HG02798 (cell line): ENCODE results near the gene ADAMTS7.
"Not testable (repeated sequence)": the region's sequence is repeated elsewhere in the genome, so short reads cannot be mapped to it uniquely, and the experiment has no call there.

Source experiments
- ATAC-seq: cut with Tn5 transposase; IDR thresholded peaks from one replicate; pipeline ENCODE4 v1.9.1; 2021; ENCODE audit warnings: mild to moderate bottlenecking; ENCODE audit not compliant: unreplicated experiment, poor library complexity

ADAMTS7 gene

DNA sequence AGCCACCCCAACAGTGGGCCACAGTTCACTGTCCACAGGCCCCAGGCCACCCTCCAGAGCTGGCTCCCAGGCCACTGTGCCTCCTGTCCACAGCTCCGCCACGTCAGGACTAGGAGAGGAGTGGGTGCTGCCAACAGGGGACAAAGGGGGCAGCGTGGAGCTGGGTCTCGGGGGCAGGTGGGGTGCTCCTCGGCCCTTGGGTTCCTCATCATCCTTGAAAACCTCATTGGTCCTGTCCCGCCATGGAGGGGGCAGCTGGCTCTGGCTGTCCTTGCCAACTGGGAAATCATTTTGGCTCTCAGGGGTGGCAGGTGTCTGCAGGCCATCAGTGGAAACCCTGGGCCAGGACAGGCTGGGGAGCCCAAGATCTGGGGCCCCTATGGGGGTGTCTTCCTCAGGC, 45.2 kb downstream of the ADAMTS7 start:
- ATAC-seq, result no peak

DNA sequence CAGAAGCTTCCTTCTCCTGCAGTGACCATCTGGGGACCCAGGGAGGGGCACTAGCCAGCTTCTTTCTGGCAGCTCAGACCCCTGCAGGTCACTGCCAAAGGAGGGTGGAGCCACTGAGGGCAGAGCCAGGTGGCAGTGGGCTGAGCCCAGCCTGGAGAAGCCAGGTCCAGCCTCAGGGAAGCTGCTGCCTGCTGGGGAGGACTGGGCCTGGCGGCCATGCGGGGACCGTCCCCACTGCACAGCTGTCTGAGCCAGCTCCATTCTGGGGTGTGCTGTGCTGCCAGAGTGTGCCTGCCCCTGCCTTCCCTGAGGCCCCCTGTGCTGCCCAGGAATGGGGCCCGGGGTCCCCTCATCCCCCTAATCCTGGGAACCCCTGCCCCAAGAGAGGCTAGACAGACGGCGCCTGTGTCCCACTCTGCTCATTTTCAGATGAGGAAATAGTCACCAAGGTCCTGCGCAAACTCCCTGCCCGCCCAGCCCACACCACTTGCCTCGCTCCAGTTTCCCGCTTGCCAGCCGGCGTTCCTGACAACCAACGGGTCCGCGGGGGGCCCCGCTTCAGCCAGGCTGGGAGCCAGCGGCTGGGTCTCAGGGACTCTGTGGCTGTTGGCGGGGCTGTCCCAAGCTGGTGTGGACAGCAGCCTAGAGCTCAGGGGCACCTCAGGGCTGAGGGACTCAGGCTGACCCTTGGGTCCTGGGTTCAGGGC, 46.0 kb downstream of the ADAMTS7 start:
- ATAC-seq, result not testable (repeated sequence)

DNA sequence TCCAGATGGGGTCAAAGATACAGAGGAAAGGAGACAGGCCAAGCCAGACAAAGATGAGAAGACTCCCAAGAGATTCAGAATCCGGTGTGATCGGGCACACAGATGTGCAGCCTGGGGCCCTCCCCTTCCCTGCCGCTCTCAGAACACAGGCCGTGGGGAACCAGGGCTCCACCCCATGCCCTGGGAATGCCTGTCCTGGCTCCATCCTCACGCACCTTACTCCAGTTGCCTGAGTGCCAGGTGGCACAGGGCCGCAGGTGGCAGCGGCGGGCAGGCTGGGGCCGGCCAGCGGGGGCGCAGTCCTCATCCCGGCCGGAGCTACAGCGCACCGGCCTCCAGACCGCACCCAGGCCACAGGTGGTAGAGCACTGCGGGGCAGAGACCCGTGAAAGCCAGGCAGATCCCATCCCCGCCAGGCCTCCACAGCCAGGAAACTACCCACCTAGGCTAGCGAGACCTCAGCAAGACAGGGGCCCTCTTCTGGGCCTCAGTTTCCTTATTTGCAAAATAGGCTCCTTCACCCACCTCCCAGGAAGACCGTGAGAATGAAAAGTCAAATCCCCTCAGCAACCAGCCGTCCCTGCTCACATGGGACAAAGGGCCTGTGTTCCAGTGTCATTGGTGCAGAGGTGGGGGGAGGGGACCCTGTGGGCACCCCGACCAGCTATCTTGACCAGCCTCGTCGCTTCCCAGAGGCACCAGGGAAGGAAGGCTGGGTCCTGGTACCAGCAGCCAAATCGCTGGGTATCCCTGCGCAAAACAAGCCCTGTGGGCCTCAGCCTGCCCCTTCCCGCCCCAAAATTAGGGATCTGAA, 46.7 kb downstream of the ADAMTS7 start:
- not testable (repeated sequence) for ATAC-seq

DNA sequence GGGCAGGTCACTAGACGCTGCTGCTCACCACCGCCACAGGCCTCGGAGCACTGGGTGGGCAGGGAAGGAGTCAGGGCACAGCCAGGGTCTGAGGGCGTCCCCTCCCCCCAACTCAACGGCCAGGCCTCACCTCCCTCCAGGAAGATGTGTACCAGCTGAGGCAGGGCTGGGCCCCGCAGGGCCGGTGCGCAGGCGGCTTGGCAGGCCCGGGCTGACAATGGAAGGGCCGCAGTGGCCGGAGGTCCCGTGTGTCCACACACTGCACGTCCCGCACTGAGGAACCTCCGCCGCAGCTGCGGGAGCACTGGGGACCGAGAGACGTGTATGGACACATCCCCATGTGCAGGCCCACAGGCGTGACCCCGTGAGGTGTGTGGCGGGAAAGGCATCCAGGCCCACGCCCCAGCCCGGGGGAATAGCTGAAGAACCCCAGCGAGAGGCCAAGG, 47.4 kb downstream of the ADAMTS7 start:
- ATAC-seq, result no peak

DNA sequence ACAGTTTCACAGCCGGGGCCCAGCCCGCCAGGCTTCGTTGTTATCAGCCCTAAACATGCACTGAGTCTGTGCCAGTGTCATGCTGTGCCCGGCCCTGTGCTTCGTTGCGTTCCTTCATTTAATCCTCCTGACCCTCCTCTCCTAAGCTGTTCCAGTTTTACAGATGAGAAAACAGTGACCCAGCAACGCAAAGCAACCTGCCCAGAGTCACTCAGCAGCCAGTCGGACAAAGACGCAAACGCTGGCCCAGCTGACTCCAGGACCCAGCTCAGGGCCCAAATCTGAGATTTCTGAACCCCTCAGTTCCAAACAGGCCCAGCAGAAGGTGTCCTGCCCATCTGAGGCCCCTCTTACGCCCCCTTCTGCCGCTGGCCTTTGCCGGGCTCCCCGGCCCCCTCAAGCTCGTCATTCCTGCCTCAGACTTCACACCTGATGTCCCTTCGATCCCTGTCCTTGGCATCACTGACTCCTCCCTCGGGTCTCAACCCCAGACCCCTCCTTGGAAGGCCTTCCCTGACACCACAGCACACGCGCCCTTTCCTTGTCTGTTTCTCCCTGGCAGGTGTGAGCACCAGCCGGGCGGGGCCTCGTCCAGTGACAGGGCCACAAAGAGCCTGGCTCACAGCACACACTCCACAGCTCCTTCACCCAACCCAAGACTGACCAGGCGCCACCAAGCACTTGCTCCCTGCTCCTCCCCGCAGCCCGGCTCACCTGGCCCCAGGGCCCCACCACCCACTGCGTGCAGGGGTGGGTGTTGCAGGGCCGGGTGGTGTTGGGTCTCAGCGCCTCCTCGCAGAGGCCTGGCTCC, 48.1 kb downstream of the ADAMTS7 start:
- no peak for ATAC-seq

DNA sequence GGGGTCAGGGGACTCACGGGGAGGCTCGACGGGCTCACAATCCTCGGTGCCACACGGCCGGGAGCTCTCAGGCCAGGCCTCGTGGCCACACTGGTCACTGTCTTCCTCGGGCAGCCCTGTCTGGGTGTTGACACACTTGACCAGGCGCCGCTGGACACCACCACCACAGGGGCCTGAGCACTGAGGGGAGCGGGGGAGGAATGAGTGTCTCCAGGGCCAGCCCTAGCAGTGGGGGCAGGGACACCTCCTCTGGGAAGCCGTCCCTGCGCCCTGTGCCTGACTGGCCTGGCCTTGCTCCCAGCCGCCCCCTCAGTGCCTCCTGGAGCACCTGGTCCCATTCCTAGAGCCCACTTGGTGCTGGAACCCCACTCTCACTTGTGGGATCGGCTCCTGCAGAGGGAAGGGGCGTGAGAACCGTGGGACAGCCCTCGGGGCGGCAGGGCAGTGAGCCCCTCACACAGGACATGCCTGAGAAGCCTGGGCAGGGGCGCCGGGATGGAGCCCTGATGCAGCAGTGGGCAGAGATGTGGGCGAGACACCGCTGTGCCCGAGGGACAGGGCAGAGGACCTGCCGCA, 48.8 kb downstream of the ADAMTS7 start:
- not testable (repeated sequence) for ATAC-seq

DNA sequence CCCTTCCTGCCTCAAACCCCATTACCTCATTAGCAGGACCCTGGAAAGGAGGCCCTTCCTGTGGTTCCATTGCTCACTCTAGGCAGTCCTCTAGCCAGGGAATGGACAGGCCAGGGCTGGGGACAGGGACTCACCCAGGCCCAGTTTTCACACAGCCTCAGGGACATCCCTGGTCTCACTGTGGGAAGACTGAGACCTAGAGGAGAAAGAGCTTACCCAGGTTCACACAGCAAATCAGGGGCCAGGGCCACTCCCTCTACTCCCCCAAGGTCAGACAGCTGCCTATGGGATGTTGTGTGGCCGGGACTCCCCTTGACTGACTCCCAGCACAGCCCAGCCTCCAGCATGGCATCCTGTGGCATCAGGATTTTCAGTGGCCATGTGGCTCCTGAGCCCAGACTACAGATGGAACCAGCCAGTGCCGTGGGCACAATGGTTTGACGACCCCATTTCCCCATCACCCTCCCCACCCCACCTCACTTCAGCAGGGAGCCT, 49.3 kb downstream of the ADAMTS7 start:
- ATAC-seq, result no peak

DNA sequence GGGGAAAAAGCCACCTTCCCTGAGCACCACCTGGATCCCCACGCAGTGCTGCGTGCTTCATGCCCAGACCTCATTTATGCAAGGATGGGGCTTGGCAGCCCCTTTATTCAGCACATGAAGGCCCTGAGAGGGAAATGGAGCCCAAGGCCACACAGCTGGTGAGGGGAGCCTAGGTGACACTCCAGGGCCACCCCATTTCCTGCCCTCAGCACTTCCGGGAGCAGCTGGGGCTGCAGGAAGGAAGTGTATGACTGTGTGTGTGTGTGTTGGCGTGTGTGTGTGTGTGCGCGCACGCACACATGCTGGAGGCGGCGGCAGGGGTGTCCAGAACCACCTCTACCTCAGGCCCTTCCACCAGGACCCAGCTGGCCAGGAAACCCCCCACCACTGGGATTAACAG, 49.8 kb downstream of the ADAMTS7 start:
- ATAC-seq, result peak; percentile 38

DNA sequence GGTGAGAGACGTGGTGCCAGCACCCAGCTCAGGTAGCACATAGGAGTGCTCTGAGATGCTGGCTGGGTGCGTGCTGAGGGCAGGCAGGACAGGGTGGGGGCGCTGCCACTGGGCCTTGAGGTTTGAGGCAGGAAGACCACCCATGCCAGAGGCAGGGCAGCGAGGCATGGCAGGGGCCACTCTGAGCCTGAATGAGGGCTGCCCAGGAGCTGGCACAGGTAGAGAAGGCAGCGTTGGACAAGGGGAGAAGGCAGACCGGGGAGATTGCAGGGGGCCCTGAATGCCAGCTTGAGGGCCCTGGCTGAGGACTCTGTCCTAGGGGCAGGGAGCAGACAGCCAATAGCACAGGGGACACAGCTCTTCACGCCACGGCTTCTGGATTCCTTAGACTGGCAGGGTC, 50.2 kb downstream of the ADAMTS7 start:
- ATAC-seq, result no peak

DNA sequence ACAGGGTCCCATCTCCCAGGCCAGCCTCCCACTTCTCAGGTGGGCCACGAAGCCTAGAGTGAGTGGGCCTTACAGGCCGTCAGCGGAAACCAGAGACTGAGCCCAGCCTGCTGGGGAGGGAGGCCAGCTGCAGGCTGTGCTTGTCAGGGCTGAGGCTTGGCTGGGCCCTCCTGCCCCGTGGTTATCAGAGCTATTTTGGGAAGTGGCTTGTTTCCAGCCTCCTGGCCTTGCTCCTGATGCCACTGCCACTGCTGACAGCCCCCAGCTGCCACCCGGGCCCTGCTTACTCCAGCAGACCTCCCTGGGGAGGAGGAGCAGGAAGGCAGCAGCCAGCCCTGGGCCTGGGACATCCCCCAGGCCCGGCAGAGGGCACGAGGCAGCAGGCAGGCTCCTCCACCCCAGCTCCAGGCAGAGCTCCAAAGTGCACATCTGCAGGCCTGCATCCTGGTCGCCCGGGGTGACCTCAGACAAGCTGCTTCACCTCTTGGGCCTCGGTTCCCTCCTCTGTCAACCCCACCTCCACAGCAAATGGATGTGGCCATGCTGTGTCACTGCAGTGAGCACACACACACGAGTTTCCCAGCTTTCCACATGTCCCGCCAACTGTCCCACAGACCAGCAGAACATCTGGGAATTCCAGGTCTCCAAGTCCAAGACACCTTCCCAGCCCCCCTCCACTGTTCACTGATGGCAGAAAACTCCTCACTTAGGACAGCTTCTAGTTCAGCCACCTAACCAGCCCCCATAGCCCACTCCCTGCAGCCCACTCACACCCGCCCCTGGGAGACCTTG, 51.0 kb downstream of the ADAMTS7 start:
- ATAC-seq, result not testable (repeated sequence)

DNA sequence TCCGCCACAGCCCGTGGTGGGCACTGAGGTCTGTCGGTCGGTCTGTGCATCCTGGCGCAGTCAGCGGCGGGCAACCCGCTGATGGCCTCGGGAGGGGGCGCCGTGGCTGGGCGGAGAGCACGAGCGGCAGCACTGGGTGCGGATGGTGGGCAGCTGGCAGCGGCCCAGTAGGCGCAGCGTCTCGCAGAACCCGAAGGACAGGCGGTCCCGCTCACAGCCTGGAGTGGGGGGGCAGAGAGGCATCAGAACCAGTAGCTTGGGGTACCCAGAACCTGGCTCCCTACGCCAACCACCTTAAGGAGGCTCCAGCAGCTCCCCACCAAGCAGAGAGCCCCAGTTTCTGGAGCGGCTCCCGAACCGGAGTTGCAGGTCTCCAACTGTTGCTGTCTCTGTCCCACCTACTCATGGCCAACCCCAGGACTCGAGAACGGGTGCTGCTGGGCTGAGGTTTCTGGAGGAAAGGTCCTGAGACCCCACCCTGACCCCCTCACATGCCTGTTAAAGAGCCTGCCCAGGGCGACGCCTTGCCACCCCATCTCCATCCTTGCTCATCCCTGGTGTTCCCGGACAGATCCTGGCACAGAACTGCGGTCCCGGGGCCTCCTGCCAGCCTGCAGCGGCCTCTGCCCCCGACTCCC, 51.8 kb downstream of the ADAMTS7 start:
- ATAC-seq, result not testable (repeated sequence)

DNA sequence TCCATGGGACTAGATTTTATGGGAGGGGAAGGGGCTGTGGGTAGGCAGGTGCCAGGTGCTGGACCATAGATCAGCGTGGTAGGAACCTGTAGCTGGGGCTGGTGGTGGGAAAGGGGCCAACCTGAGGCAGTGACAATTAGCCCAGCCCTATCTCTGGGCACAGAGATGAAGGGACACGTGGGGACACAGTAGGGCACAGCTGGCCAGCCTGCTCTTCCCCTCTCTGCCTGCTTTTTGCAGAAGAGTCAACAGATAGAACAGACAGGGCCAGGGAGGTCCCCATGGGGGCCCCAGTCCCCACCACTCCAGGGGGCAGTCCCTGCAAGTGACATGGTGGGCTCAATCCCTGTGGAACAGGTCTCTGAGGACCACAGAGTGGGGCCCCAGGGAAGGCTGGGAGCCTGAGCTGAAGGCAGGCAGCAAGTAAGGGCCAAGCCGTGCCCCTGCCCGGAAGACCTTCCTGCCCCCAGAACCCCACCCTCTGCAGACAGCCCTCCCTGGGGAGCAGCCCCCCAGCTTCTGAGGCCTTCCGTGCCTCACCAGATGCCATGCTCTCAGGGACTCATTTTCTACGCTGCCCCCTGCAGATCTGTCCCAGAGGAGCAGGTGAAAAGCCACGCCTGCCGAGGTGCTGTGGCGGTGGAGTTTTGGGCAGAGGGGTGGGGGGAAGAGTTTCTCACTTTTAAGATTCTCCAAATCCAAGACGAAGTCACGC, 52.6 kb downstream of the ADAMTS7 start:
- ATAC-seq, result not testable (repeated sequence)

DNA sequence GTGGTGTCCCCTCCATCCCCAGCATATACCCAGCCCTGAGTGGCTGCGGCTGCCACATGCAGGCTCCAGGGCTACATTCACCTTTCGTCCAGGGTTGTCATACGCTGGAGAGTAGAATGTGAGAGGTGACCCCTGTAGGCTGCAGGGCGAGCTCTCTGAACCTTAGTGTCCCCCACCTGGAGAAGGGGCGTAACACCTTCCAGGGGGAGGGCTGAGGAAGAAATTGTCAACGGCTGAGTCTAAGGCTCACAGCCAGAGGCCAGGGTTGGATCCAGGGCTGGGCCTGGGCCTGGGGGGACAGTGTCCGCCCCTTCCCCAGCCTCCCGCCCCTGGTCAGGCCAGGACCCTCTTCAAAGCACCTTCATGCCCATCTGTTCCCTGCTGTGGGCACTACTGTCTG, 53.2 kb downstream of the ADAMTS7 start:
- ATAC-seq, result not testable (repeated sequence)

DNA sequence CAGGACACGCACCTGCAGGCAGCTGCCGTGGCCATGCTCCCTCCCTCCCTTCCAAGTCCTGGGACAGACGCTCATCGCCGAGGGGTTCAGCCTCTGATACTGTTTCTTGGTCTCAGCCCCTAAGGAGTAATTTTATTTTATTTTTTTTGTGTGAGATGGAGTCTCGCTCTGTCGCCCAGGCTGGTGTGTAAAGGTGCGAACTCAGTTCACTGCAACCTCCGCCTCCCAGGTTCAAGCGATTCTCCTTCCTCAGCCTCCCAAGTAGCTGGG, 53.7 kb downstream of the ADAMTS7 start:
- ATAC-seq, result no peak

DNA sequence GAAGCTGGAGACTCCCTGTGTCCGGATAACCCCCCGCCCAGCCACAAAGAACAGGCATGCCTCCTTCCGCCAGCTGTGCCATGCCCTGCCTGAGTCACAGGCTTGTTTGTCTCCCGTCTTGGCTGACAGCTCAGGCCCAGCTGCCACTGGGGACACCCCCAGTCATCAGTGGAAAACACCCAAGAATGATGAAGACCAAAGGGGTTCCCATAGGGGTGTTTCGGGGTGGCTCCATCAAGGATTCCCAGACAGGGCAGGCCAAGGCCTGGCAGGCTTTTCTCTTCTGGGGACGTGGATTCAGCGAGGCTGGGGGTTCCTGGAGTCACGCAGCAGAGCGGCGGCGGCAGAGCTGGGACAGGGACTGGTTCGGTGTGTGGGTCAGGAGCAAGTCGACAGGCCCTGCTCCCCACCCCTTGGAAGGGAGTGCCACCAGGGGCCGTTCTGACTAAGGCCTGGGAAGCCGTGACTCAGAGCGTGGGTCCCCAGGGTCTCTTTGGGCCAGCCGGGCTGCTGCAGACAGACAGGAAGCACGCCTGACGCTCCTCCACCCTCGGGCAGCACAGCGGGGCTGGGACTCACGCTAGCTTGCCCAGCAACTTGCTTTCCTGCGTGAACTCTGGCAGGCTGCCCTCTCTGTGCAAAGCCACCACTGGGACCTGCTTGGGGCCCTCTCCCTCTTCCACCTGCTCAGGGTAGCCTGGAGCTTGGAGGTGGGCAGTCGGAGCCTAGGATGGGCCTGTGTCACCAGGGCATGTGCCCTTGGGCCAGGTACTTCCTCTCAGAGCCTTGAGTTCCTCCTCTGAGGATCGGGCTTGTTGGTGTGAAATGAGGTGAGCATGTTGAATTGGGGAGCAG, 54.3 kb downstream of the ADAMTS7 start:
- peak; percentile 59 for ATAC-seq

DNA sequence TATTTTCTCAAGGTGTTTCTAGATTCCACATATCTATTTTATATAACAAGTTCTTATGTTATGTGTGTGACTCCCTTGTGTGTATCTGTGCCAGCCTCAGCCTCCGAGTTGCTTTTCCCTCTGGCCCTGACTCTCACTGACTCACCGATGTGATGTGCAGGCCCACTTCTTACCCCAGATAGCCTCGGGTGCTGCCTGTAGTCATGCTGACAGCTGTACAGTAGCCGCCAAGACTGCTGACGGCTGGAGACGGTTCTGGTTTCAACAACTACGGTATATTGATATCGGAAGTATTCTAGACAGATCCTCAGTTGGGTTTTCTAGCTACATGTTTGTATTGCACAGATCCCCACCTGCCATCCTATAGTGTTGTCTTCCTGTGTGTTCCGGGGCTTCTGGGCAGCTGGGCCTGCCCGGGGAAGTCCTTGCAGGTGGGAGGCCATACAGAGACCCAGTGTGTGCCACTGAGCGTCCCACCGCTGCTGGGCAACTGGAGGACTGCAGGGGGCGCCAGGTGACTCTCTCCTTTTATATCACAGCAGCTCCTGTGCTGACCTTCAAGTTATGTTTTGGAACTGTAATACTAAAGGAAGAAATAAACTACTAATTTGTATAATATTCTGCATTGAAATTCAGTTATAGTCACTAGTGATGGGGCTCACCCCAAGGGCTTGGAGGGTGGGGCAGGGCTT, 55.2 kb downstream of the ADAMTS7 start:
- peak; percentile 27 for ATAC-seq

DNA sequence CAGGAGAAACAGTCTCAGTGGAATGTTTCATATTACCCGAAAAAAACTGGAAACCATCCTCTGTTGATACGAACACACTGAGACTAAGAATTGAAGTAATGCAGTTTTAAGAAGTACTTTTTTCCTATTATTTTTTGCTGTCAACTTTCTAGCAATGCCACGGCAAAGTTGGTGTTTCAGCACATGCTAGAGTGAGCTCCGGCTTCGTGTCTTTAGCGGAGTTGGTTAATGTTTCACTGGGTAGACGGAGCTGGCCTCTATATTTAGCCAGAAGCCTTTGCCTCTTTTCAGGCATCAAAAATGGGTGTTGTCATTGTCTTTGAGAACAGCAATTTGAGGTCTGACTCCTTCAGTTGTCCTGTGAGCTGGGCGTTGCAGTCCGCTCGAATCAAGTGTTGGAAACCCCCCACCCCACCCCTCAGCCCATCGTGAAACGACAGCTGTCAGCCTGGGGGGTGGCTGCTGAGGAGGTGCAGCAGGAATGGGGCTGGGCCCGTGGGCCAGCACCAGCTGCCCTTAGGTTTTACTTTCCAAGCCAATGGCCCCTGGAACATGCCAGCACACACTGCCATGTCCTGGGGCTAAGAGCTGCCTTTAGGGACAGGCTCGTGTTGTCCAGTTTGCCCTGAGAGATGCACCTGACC, 56.5 kb downstream of the ADAMTS7 start:
- ATAC-seq, result not testable (repeated sequence)
